GM21619 (cell line): Measurements from ENCODE around the gene KRT1.
"Not testable (repeated sequence)": the region's sequence is repeated elsewhere in the genome, so short reads cannot be mapped to it uniquely, and the experiment has no call there.

Experiments
- ATAC-seq: cut with Tn5 transposase; IDR thresholded peaks from one replicate; pipeline ENCODE4 v1.9.1; 2021; ENCODE audit not compliant: unreplicated experiment

KRT1 gene

DNA sequence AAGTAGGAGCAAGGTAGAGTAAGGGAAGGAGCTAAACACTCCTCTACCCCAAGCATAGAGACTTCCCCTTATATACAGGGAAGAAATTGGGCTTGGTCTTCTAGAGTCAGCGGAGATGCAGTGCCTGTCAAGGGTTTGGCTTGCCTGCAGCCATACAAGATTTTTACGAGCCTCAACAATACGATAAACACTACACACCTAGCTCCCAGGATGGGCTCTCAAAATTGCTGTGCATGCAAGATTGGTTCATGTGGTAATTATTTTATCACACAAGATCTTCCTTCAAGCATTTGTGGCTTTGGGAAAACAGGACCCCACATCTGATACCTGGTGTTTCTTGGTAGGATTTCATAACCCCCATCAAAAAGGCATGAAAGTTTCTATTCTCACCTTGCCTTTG is at the start of gene KRT1:
TSS of gene KRT1 (minus strand) at position 45 of the 400 bp plus-strand sequence. CDS start 59 bp downstream, outside the sequence.
- ATAC-seq: no peak

DNA sequence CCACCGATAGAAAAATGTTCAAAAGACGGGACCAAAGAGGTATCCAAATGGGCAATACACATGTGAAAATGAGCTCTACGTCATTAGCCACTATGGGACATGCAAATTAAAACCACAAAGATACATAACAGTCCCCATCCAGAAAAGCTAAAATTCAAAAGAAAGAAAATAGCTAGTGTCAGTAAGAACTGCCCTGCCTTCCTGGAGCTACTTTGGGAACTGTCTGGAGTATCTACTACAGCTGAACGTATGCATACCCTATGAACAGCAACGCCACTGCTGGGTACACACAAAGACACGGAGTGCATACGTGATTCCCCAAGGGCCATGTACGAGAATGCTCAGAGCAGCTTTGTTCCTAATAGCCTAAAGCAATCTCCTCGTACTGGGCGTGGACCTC is 48.9 kb upstream of the KRT1 start:
- ATAC-seq: no peak

DNA sequence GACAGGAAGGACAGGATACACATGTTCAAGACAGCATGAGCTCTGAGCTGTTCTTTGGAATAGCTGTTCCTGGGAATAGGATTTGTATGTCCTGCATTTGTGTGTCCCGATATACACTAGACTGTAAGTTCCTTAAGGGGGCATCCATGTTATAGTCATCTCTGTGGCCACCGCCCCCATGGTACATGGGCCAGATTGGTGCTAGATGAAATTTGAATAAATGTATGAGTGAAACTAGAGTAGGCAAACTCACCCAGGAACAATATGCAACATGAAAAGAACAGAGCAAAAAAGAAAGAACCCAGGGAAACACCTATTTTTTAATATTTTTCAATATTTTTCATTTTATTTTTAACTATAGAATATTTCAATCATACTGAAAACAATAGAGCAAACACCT is 48.2 kb upstream of the KRT1 start:
- ATAC-seq: no peak

DNA sequence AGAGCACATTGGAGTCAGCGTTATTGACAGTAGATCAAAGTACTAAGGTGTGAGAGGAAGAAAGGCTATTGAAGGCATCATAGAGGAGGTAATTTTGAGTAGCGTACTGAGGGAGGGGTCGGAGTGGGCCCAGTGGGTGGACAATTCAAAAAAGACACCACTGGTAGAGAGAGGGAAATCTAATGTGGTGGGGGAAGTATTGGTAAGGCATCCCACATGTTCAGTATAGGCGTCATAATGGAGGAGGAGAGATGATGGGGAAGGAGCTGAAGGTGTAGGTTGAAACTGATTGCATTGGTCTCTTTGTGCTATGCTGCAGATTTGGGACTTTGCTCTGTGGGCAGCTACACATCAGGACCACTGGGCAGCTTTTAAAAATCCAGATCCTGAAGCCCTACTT is 46.8 kb upstream of the KRT1 start:
- ATAC-seq: no peak

DNA sequence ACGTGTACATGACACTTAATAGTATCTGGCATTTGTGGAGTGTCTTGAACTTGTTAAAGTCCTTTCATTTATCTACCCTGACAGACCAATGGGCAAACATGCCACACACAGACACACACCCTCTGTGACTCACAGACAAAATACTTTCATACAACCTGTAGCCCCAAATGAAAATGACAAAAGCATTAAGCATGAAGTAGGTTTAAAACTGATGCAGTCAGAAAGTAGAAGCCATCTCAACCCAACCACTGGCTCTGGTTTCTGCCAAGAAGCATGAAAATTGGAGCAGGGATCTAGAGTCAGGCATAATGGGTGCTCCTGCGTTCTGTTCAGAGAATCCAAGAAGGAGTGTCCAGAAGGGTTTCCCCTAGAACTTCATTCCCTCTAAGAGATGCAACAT is 46.2 kb upstream of the KRT1 start:
- no peak for ATAC-seq

DNA sequence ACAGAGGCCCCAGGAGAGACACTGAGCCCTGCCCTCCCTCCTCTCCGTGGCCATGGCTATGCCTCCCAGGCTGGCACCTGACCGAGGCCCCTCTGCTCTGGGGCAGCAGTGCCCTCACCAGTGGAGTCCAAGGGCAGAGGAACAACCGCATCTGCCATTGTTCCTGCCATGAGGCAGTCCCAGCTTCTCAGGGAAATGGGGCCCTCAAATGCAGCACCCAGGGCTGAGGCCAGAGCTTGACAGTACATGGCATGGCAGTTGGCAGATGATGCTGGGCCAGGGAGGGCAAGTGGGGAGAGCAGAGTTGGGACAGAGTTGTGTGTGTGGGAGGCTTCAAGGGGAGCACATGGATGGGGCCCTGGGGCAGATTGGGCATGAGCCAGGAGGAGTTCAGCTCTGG is 44.2 kb upstream of the KRT1 start:
- no peak for ATAC-seq

DNA sequence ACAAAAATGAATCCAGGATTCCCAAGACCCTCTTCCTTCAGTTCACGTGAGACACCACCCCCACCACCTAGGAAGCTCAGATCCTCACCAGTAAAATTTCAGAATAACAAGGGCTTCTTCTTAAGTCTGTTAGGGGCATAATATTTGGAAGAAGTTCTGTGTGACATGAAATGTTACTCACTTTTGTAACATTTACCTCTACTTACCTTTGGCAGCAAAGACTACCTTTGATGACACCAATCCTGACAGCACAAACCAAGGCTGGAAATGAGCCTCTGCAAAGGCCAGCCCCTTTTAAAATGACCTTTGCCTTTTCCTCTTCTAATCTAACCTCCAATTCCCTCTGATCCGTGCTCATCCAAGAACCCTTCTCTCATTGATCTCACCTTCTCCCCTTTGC is 42.5 kb upstream of the KRT1 start:
- no peak for ATAC-seq

DNA sequence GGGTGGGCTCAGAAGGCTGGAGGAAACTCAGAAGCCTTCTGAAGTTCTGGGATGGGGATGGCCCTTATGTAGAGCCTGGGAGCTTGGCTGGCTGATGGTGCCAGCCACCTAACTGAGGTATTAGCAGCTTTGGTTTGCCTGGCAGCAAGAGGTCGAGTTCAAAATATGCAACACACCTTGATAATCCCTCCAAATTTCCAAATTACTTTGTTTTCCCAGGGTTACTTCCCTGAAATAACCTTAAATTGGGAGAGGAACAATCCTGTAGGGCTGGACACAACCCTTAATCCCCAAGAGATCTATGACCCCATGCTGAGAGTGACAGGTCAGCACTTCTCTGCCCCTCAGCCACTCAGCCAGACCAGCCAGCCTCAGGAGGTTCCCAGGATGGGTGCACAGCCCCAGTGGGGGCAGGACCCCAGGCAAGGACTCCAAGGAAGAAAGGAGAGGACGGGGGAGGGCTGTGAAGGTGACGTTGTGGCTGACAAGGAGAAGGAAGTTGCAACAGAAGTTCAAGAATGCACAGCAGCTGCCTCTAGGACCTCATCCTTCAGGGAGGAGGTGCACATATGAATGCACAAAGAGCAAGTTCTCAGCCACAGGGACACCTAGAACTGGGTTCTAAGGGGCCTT is 41.7 kb upstream of the KRT1 start:
- ATAC-seq: no peak

DNA sequence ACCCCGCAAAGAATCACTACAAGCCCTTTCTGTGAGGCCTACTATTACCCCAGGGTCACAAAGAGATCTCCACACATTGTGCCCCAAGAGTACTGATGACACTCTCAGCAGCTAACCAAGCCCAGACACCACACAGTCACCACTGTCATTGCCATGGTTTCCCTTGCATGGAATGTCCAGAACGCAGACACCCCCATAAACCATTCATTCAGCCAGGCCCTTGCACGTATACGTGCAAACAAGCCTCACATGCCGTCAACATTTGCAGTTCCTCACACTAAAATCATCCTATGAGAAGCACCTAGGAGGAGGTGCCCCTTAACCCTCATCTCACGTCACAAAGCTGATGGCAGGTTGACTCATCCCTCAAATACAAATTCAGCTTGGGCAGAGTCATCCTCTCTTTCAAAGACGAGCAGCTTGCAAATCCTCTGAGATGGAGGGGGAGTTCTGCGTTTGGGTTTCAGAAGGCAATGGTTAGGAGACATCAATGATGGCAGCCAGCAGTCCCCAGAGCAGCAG is 40.2 kb upstream of the KRT1 start:
- no peak for ATAC-seq

DNA sequence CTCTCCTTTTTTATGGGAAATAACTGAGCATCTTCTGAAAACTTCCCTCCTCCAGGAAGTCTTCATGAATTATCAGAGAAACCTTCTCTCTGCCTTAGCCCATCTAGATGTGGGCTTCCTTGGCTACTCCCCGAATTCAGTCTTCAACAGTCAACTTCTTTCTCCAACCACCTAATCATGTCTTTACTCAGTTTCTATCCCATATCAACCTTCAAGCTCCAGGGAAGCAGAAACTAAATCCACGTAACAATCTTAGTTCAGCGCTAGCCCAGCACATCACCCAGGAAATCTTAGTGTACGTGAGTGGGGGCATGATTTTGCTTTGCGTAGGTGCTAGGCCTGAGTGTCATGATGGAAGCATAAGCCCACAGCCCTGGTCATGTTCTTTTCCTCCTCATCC is 35.9 kb upstream of the KRT1 start:
- no peak for ATAC-seq

DNA sequence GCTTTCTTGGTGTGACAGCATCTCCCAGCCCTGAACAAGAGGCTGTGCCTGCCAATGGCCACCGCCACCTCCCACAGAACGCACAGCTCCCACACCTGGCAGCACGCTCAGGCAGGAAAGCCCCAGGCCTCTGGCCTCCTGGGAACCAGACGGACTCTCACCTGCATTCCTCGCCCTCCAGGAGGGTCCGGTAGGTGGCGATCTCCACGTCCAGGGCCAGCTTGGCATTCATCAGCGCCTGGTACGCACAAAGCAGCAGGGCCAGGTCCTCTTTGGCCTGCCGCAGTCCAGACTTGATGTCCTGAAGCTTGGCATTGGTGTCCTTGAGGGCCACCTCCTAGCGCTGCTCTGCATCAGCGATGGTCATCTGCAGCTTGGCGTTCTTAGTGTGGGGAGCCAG is 35.2 kb upstream of the KRT1 start:
- no peak for ATAC-seq

DNA sequence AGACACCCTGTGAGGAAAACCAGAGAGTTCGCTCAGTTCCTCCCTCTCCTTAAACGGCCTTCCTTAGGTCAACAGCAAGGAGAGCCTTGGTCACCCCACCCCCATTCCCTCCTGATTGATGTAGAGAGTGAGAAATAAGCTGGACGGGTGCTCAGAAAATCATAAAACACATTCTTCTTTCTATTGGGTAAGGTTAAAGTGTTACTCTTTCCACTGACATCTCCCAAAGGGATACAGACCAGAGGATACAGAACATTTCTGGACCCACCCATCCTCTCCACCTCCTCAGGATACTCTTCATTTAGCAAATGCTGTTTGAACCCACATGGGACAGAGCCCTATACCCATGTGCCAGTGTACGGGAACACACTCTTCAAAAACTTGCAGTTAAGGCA is 34.7 kb upstream of the KRT1 start:
- ATAC-seq: no peak

DNA sequence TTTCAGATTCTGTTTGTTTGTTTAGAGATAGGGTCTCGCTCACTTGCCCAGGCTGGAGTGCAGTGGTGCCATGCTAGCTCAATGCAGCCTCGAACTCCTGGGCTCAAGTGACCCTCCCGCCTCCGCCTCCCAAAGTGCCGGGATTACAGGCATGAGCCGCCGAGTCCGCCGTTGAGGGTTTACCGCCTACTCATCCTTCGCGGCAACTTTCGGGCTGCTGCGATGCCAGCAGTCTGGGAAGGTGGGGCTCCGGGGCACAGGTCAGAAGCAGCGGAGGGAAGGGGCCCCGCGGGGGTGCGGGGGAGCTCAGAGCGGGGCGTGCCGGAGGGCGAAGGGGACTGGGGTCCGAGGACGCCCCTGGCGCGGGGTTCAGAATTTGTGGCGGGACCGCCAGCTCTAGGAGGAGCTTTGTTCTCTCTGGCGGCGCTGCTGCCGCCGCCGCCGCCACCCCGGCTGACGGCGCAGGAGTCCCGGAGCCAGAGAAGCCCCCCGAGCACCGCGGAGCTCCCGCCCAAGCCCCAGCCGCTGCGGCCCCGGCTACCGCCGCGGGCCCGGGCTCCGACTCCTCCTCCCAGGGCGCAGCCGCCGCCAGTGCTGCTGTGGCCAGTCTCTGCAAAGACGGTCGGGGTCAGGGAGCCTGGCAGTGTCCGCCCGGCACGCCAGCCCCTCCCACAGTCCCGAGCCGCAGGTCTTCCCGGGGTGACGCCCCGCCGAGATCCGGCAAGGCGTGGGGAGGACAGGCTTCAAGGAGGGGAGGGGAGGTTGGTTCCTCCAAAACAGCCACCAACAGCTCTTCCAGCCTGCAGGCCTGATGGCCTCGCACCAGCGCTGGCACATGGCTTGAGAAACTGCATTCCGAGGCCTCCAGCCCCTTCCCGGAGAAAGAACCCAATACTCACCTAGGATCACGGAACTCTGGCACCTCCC is 34.0 kb upstream of the KRT1 start:
- no peak for ATAC-seq

DNA sequence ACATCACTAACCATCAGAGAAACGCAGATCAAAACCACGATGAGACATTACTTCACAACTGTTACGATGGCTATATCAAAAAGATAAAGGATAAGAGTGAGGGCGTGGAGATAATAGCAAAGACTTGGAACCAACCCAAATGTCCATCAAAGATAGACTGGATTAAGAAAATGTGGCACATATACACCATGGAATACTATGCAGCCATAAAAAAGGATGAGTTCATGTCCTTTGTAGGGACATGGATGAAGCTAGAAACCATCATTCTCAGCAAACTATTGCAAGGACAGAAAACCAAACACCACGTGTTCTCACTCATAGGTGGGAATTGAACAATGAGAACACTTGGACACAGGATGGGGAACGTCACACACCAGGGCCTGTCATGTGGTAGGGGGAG is 31.9 kb upstream of the KRT1 start:
- not testable (repeated sequence) for ATAC-seq

DNA sequence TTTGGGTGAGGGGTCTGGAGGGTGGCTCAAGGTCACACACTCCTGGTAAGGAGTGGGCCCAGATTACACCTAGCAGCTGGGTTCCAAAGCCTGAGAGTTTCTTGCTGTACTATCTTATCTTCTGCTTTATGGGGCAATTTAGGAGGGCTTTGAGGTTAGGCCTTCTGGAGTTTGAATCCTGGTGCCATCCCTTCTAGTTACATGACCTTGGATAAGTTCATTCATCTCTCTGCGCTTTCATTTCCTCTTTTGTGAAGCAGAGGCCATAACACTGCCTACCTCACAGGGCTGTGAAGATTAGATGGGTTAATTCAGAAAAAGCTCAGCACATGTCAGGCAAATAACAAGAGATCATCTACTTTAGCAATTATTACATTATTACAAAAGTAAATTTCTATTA is 30.5 kb upstream of the KRT1 start:
- ATAC-seq: no peak

DNA sequence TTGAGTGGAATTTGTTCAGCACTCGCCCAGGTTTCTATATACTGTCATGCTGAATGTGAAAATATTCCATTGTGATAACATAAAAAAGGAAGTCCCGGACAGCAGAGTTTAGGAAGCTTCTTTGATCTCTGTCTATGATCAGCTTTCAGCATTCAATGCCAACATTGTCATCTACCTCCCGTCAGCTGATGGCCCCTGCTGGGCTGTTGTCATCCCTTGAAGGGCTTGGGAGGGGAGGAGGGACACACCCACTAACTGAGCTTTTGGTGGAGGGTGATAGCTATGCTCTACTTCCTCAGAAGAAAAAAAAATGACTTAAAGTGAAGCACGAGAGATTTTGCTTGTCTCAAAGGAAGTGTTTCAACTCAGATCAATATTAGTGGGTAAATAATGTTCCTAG is 27.8 kb upstream of the KRT1 start:
- no peak for ATAC-seq

DNA sequence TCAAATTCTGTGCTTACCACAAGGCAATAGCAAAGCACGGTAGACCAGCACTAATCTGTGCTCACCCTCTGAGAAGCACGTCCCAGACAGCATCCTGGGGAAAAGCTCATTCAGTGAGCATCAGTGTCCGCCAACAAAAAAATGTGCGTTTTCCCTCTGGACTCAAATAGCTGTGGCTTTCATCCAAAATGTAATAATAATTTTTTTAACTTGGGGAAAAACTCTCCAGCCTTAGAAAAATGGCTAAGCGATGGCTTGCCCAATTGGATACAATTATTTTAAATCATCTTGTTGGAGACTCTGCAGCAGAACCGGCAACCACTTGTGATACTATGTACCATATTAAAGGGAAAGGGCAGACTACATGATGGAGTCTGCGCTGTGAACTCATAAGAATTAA is 24.3 kb upstream of the KRT1 start:
- ATAC-seq: no peak

DNA sequence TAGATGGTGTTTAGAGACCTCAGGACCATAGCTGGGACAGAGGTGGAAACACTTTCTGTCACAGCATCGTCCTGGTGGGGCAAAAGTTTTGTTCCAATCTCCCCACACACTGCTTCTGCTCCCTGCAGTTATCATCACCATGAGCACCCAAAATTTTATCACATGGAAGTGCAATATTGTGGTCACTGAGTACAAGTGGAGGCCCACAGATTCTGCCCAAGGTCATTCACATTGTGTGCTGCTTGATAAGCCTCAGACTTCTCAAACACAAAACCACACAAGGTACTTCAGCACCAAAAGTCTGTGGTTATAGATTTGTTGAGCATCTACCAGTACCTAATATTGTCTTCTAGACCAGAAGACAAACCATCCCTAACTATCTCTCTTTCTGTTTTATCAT is 23.7 kb upstream of the KRT1 start:
- ATAC-seq: no peak

DNA sequence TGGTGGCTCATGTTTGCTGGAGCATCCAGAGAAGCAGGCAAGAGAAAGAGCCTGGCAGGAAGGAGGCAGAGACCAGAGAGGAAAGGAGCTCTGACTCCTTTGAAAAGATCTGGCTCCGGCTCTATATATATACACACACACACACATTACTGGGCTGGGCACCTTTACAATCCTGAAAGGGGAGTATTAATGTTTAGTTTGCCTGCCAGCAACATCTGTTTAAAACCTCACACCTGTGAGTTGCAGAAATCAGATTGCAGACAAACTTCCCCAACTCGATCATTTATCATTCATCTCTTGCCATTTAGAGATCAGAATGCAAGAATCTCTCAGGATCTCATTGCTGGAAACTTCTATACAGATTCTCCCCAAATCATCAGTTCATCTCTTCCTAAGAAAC is 23.2 kb upstream of the KRT1 start, which contains the start of gene KRT77:
TSS of gene KRT77 (minus strand) at position 101 of the 400 bp plus-strand sequence. CDS start at position 11, 90 bp downstream.
- no peak for ATAC-seq

DNA sequence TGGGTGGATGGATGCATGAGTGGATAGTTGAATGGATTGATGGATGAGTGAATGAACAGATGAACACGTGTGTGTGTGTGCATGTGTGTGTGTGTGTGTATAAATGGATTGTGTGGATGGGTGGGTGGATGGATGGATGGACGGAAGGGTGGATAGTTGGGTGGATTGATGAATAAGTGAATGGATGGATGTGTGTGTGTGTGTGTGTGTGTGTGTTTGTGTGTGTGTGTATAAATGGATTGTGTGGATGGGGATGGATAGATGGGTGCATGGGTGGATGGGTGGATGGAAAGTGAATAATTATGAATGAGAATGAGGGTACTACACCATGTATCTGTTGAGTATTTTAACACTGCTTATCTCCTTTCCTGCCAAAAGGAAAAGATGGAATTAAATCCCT is 22.1 kb upstream of the KRT1 start:
- ATAC-seq: no peak

DNA sequence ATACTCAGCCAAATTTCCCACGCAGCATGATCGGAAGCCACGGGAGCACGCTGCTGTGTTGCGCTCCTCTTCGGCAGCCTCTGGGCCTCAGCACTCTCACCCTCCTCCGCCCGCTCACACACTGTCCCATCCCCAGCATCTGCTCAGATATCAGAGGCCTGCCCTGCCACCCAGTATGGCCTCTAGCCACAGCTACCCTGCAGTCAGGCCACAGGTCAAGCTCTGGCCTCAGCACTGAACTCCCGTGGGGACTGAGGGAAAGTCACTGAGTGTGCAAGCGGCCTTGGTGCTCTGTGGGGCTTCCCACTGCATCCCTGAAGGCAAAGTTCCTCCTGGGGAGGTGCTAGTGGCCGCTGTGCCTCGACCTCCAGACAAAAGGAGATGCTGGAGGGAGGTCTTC is 21.1 kb upstream of the KRT1 start:
- ATAC-seq: no peak

DNA sequence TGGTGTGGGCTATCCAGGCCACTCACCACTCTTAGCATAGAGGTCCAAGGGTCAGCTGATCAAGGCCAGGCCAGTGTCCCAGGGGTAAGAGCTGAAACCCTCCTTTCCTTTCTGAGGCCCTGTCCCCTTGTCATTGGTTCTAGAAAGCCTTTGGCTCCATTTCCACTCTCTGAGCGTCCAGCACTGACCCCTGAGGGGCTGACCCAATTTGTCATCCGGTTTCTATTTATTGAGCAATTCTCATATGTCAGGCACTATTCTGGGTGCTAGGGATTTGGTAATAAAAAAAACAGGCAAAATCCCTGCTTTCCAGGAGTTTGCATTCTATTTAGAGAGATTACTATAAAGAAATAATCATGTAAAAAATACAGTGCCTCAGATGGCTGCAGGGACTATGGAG is 19.8 kb upstream of the KRT1 start:
- no peak for ATAC-seq
